Endodermal cell (in vitro differentiated cells): ENCODE measurements around the gene FCN1. TPM values are rescaled to one million over a fixed set of nuclear protein-coding genes. Genes with fewer than 3 reads are reported as not detected.

Experiments used
- DNase-seq: peaks from one replicate; pipeline ENCODE4 v3.0.0-alpha.2; 2017
- H3K27ac ChIP-seq: 2 replicates; pipeline ENCODE4 v1.5.1; 2013; ENCODE audit warnings: mild to moderate bottlenecking, low read depth, low read length, moderate library complexity
- H3K27me3 ChIP-seq: 2 replicates; pipeline ENCODE4 v1.6.1; 2013; ENCODE audit warnings: mild to moderate bottlenecking, low read length, moderate library complexity; ENCODE audit not compliant: insufficient read depth, control insufficient read depth, poor library complexity, severe bottlenecking
- H3K36me3 ChIP-seq: 2 replicates; pipeline ENCODE4 v1.7.0; 2013; ENCODE audit warnings: mild to moderate bottlenecking, low read length, moderate library complexity; ENCODE audit not compliant: control insufficient read depth, insufficient read depth
- H3K4me1 ChIP-seq: one replicate; pipeline ENCODE4 v1.7.0; 2013; ENCODE audit warnings: low read length; ENCODE audit not compliant: control insufficient read depth, insufficient read depth
- H3K4me3 ChIP-seq: 2 replicates; pipeline ENCODE4 v1.5.1; 2013; ENCODE audit warnings: mild to moderate bottlenecking, low read length, moderate library complexity
- H3K9ac ChIP-seq: 2 replicates; pipeline ENCODE4 v1.6.1; 2013; ENCODE audit warnings: mild to moderate bottlenecking, low read length, moderate library complexity; ENCODE audit not compliant: poor library complexity, severe bottlenecking; ENCODE audit errors: extremely low read depth
- H3K9me3 ChIP-seq: 2 replicates; pipeline ENCODE4 v1.6.1; 2013; ENCODE audit warnings: mild to moderate bottlenecking, low read length, moderate library complexity; ENCODE audit not compliant: control insufficient read depth
- H3K27ac Mint-ChIP-seq: 2 replicates; pipeline ENCODE4 v1.8.0; 2020; ENCODE audit warnings: mixed read lengths
- H3K27me3 Mint-ChIP-seq: 2 replicates; pipeline ENCODE4 v1.8.0; 2021; ENCODE audit warnings: mild to moderate bottlenecking, mixed read lengths; ENCODE audit not compliant: insufficient read depth
- H3K36me3 Mint-ChIP-seq: 2 replicates; pipeline ENCODE4 v1.8.0; 2020; ENCODE audit warnings: low read depth, mixed read lengths
- H3K4me1 Mint-ChIP-seq: 2 replicates; pipeline ENCODE4 v1.8.0; 2020; ENCODE audit warnings: mixed read lengths
- H3K4me3 Mint-ChIP-seq: 2 replicates; pipeline ENCODE4 v1.8.0; 2020; ENCODE audit warnings: mild to moderate bottlenecking, moderate library complexity, mixed read lengths
- H3K9me3 Mint-ChIP-seq: 2 replicates; pipeline ENCODE4 v1.8.0; 2020; ENCODE audit warnings: mild to moderate bottlenecking, mixed read lengths
- CTCF ChIP-seq: fragments of 200-600 bp; sonication (generic); conservative IDR thresholded peaks from 2 replicates; pipeline ENCODE4 v1.5.0; 2021; ENCODE audit warnings: antibody characterized with exemption, mild to moderate bottlenecking
- WGBS, 2 experiments: methylation state at CpG; one replicate each; pipeline versions ENCODE4 v1.1.5 to v1.1.7; 2013; ENCODE audit warnings: missing lambda C conversion rate in 2 of 2, mixed read lengths in 1 of 2; ENCODE audit not compliant: insufficient coverage in 1 of 2, insufficient read length in 1 of 2; 5-methylcytosine and 5-hydroxymethylcytosine counted together
- total RNA-seq, 2 donors: library from RNA; stranded (reverse); fragmentation: NEBNext Ultra II Directional in 1 of 2; extraction: Animal tissue kit (Norgen Biotek cat#: 25700) in 1 of 2; gene quantifications; 2 replicates in 1 of 2; 3 replicates in 1 of 2; pipeline ENCODE4 v1.2.1, GENCODE V29; 2021

FCN1 gene
- total RNA-seq, 2 donors from 2014 or later: not detected

DNA sequence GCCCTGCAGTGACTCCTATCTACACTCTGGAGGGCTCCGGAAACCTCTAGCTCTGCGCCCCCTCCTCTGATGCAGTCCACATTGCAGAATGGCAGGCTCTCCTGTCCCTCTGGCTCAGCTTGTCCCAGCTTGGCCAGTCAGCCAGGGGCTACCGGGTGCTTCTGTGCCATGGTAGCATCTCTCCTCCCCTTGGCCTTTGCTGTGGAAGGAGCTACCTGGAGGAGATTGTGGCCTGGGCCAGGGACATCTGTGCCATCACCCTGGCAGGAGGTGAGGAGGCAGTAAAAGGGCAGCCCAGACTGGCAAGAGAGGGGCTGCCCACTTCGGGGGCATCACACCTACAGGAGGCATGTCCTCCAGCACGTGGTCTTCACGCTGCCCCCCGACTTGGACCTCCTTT, 38.1 kb upstream of the FCN1 start:
- H3K36me3 ChIP-seq: no peaks in the 10 kb centered on the region
- Mint-ChIP-seq H3K27ac (no peak overlapping the region), H3K4me1 (no peaks in the 10 kb centered on the region), H3K9me3 (peaks cover 13% of the 10 kb centered on the region), H3K27me3 (peaks cover 1% of the 10 kb centered on the region), H3K4me3 (no peak overlapping the region), H3K36me3 (no peaks in the 10 kb centered on the region)
- H3K4me1 ChIP-seq: no peaks in the 10 kb centered on the region
- no peak overlapping the region for H3K9ac ChIP-seq
- H3K27me3 ChIP-seq: no peaks in the 10 kb centered on the region
- WGBS, 2 experiments: 91 to 94% methylated on average over 1 to 7 of the region's 7 CpGs
- H3K27ac ChIP-seq: no peak overlapping the region
- no peak for TF ChIP-seq CTCF
- peak; percentile 39 for DNase-seq
- peaks cover 6% of the 10 kb centered on the region for H3K9me3 ChIP-seq
- H3K4me3 ChIP-seq: no peak overlapping the region

GRCh38 chr9:134955156-134955555, 37.4 kb upstream of the FCN1 start:
- no peak overlapping the region for H3K4me3 ChIP-seq
- no peaks in the 10 kb centered on the region for H3K4me1 ChIP-seq
- Mint-ChIP-seq H3K27ac (no peak overlapping the region), H3K36me3 (no peaks in the 10 kb centered on the region), H3K4me1 (no peaks in the 10 kb centered on the region), H3K9me3 (peaks cover 13% of the 10 kb centered on the region), H3K4me3 (no peak overlapping the region), H3K27me3 (peaks cover 1% of the 10 kb centered on the region)
- H3K27me3 ChIP-seq: no peaks in the 10 kb centered on the region
- no peak overlapping the region for H3K9ac ChIP-seq
- H3K27ac ChIP-seq: no peak overlapping the region
- peaks cover 6% of the 10 kb centered on the region for H3K9me3 ChIP-seq
- no peak for DNase-seq
- no peaks in the 10 kb centered on the region for H3K36me3 ChIP-seq
- 95% methylated on average over 1 of the region's 1 CpG; no CpG with 5 or more reads in 1 of the 2 experiments for WGBS, 2 experiments
- TF ChIP-seq CTCF: no peak

- Mint-ChIP-seq H3K4me1 (no peaks in the 10 kb centered on the region), H3K27ac (no peak overlapping the region), H3K36me3 (no peaks in the 10 kb centered on the region), H3K27me3 (peaks cover 1% of the 10 kb centered on the region), H3K9me3 (peaks cover 13% of the 10 kb centered on the region), H3K4me3 (no peak overlapping the region)
- Histone ChIP-seq H3K27me3 (no peaks in the 10 kb centered on the region), H3K9me3 (peaks cover 6% of the 10 kb centered on the region), H3K9ac (no peak overlapping the region), H3K36me3 (no peaks in the 10 kb centered on the region), H3K4me1 (no peaks in the 10 kb centered on the region), H3K4me3 (no peak overlapping the region), H3K27ac (no peak overlapping the region)
- TF ChIP-seq CTCF: no peak
- WGBS, 2 experiments: 100% methylated on average over 1 of the region's 1 CpG
- no peak for DNase-seq
These were observed 34.3 kb upstream of the FCN1 start for GRCh38 chr9:134951994-134952393.
